ENCODE data around the gene HDAC8.
"Not testable (repeated sequence)": the region's sequence is repeated elsewhere in the genome, so short reads cannot be mapped to it uniquely, and the experiment has no call there.

Gene HDAC8

DNA sequence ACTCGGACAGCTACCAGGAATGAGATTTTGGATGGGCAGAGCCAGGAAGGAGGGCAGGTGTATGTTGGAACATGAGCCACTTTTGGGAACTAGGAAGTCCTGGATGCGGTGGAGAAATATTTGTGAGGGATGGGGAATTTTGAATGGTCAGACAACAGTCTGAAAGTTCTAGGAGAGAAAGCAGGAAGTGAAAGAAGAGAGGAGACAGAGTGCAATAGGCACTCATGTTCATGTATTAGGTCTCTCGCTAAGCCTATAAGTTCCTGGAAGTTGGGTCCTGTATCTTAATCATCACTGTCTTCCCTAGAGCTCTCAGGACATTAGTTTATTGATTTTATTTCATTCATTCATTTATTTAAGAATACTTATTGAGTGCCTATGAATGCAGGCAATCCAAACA lies 201.2 kb downstream of the HDAC8 start:
- DNase-seq, result no peak

DNA sequence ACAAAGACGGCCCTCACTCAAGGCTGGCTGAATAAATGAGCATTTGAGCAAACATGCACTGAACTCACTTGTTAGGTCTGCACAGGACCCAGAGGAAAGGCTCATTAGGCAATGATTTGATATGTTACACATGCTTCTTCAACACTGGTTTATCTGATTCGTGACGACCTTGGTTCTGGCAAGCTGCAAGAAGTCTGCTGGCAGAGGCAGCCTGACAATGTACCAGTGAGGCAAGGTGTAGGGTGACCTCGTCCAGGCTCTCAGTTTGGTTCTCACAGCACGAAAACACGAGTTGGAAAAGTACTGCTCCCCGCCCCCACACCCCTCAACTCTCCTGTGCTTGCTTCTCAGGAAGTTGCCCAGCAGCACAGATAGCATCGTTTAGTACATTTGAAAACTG lies 203.8 kb downstream of the HDAC8 start:
- DNase-seq, result no peak

DNA sequence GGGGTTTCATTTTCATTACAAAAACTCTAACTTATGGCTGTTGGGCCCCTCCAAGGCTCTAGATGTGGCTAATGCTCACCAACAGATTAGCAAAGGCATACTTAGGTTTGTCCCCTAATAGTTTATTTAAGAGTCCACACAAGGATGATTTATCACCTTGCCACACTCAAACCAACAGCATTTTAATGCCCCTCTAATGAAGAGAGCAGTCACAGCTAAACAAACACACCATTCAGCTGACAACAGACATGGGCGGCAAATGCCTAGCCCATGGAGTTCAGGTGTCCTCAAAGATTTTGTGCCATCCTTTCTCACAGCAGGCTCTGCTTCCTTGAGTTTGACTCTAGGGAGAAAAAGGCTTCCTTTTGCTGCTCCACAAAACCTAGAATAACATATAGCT lies 205.1 kb downstream of the HDAC8 start:
- DNase-seq, result no peak

DNA sequence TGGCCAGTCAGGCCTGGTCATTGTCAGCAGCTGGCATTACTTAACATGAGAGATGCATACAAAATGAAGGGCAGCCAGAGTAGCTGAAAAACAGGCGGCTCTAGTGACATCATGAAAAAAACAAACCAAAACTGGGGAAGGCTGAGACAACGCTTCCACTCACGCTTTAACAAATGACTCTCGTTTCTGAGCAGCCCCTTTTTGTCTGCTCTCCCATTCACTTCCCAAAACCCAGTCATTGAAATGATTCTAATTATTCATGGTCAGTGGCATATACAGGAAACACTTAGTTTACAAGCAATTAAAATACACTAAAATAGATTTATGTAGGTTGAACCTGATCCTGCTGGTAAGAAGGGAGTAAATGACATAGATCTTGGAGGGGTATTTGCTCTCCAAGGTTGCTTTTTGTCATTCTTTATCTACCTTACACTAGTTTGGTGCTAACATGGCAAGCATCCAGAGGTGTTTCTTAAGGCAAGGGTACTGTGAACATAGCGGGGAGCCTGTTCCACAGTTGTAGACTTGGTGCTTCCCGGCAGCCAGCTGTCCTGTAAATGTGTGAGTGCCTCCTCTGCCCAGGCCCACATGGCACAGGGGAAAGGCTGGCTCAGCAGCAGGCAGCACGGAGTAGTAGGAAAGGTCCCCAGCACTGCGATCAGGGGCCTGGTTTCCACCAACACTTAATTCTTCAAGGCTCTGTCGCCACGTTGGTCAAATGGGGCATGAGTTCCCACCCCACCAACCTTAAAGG lies 205.8 kb downstream of the HDAC8 start:
- DNase-seq, result no peak

DNA sequence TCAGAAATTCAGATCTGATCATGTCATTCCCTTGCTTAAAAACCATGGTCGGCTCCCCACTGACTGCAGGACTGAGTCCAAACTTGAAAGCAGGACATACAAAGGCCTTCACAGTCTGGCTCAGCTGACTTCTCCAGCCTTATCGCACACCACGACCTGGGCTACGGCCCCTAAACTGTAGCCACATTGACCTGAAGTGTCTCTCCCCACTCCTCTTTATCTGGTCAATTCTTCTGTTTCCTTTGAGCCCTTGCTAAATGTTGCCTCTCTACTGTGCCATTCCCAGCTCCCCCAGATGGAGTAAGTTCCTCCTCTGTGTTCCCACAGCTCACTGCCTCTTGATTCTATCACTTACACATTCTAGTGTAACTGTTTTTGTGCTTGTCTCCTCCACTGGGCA lies 206.5 kb downstream of the HDAC8 start:
- DNase-seq, result no peak

DNA sequence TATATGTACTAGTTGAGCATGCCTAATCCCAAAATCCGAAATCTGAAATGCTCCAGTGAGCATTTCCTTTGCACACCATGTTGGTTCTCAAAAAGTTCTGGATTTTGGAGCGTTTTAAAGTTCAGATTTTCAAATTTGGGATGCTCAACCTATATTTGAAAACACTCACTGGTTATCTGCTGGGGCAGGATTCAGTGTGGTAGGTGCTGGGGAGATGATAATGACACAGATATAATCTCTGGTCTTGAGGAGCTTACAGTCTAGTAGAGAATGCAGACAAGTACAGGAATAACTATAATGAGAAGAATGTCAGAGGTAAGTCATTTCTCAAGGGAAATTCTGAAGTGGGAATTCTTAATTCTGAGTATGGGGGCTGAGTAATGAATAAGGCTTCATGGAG lies 207.5 kb downstream of the HDAC8 start:
- DNase-seq, result no peak

DNA sequence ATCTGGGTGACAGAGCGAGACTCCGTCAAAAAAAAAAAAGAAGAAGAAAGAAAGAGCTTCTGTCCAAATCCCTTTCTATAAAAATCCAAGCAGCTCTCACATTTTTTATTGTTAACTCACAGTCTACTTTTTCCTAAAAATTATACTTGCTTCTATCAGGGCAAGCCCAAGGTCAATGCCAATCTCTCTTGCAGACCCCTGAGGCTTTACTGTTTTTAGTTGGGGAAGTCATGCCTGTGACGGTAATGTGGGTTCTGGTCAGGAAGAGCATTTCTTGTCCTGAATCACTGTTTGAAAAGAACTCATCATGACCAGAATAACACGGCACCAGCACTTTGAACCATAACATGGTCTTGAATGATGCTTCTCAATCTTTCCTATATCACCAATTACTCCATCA lies 212.3 kb downstream of the HDAC8 start:
- no peak for DNase-seq

DNA sequence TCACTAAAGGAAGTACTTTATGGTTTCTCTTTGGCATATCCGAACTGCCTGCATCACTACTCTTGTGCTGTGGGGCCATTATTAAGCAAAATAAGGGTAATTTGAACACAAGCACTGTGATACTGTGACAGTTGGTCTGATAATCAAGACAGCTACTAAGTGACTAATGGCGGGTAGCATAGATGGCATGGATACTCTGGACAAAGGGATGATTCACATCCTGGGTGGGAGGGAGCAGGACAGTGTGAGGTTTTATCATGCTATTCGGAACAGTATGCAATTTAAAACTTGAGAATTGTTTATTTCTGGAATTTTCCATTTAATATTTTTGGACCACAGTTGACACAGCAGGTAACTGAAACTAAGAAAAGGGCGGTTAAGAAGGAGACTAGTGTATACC lies 214.3 kb downstream of the HDAC8 start:
- no peak for DNase-seq

DNA sequence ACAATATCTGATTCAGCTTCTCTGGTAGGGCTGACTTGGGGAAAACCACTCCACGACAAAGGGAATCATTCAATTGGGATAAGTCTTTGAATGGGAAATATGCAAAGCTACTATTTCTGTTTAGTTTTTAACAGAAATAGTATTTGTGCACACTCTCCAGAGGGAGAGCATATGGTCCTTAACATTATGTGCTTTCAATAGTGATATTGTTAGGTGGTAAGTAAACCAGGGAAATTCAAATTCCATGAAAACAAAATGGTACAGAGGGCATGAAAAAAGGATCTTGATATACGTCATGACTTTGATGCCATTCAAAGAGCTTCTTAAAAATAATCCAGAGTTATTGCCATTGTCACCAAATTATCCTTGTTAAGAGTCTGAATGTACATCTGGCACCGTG lies 219.9 kb downstream of the HDAC8 start:
- DNase-seq, result no peak

DNA sequence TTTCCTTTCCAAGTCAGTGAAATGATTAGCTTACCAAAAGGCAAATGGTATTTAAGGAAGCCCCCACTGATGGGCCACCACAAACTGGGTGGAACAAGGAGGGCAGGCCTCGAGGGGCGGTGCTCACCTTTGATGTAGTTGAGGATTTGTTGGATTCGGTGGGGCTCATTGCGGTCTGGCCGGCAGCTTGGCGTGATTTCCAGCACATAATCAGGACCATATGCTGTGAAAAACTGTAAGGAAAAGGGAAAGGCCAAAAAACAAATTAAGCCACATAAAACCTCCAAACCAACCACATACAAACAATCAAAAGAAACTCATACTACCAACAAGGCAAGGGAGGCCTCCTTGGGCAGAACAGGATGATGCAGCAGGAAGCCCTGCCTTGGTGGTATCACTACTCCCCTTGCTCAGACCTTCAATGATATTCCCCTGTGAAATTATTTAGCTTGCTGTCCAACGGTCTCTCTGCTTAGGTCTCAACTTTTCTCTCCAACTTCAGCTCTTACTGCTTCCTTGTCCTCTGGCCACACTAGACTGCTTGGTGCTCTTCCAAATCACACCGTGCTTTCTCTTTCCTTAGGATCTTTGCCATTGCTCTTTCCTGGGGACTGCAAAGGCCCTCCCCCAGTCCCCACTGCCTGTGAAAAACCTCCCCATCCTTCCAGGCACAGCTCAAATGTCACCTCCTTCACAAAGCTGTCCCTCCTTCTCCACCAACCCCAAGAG lies 220.9 kb downstream of the HDAC8 start:
- no peak for DNase-seq

DNA sequence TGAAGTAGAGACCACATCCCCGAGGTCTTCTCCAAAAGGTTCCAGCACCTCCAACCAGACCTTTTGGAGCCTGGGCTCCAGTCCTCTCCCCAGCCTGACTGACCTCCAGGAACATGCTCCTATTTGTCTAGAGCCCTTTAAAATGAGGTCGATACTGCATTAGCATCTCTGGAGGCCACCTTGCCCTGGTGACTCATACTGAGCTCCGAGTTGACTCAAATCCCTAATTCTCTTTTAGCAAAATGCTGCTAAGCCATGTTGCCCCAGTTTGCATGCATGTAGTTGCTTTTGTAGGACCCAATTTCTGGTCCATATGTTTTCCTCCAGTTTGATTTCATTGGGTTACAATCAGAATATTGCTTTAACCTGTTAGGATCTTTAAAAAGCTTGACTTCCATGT lies 223.5 kb downstream of the HDAC8 start:
- no peak for DNase-seq

DNA sequence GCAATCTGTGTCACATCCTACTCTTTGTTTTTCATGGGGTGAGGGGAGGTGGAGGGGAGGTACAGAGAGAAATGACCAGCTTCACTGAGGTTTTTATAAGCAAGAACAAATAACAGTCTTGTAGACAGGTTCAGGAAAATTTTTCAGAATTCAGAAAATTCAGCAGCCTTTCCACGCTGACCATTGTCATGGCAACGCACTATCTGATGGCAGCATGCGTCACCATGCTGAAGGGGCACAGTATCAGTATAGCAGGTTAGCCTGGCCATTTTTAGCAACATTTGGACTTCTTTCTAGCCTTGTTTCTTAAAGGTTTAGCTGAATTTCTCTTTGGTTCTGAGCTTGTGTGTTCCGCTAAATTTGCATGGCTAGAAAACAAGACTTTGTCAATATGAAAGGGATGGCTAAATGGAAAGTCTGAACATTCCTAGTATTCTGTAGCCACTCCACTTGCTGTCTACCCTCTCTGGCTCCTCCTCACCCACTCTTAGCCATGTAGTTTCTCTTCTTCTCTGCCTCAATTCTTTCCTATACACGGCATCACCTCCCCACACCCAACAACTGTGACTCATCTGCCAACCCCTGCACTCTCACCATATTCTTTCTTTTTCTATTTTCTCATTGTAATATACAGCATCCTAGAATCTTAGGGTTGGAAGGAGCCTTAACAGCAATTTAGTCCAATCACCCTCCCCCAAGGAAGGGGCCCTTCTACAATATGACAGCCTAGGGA lies 224.2 kb downstream of the HDAC8 start:
- DNase-seq, result no peak

DNA sequence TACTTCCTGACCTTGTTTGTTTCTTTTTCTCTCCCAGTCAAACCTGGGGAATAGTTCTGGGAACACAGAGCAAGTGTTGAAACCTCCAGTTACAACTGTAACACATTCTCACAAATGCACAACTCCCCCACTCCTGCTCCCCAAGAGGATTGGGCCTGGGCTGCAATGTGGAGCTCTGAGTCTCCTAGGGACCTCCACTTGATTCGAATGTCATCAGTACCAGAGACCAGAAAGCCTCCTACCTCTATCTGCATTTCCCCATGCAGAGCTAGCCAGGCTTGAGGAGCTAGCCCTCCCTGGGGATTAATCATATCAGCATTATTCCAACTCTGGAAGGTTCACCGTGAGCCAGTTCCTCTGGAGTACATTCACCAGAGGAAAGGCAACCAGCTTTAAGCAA lies 225.3 kb downstream of the HDAC8 start:
- no peak for DNase-seq

DNA sequence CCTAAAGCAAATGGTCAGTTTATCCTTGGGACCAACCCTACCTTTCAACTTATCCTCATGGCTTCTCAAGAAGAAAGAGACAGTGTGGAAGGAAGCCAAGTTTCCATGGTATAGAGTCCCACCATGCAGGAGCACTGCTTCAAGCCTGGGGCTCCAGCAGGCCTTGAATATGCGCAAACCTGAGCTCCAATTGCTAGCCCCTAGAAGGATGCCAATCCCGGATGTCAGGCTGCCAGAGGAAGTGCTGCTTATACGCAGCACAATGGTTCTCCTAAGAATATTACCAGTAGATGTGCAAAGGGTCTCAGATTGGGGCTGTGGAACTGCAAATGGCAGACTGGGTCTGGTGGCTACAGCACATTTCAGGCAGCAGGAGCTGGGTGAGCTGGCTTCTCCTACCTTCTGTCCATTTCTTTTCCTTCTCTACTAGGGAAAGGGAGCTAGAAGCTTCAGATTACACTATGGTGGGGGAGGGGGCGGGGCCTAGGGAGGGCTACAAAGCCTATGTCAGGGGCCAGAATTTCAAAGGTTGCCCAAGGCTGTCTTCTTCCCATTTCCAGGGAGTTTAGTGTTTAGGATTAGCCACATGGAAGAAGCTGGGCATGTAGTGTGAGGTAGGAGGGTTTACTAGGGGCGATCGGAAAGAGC lies 226.2 kb downstream of the HDAC8 start:
- DNase-seq, result no peak

DNA sequence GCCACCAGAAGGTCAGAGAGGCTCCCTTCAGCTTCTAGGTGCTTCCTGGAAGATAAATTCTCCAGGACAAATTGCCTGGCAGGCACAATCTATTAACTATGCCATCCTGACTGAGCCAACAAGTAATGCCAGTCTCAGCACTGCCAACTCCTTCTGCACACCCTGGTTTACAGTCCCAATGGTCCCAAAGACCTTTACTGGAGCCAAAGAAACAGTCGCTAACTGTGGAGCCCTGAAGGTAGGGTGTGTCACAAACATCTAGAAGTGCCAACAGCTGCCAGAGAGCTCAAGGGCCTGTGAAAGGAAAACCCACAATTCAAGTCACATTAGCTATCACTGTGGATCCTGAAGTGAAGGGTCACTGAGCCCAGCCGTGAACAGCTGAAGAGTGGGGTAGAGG lies 232.0 kb downstream of the HDAC8 start:
- no peak for DNase-seq

DNA sequence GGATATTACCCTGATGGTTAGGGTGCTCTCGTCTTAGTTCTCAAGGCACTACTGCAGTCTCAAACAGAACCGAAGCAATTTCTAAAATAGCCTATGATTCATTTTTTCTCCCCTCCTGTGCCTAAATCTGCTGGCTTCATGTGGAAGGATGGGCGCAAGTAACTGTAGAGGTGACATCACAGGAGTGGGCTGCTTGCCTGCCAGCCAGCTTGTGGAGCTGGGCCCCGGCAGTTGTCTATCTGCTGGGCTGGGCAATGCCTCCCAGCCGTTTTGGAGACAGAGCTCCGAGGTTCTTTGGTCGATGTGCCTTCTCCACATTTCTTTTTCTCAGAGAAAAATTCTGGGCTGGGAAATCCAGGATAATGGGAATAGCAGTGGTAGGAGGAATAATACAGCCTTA lies 232.6 kb downstream of the HDAC8 start:
- DNase-seq, result no peak

DNA sequence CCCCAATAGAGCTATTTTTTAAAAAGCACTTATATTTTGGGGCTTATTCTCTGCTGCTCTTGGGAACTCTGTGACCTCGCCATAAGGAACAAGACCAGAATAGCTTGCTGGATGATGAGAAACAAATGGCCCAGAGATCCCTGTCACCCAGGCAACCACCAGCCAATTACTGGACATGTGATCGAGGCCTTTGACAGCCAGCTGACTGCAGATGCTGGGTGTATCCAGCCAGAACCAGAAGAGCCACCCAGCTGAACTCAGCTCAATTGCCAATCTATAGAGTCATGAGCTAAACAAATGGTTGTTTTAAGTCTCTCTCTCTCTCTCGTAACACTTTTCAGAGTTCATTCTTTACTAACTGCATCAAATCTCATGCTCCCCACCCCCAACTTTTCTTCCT lies 242.5 kb downstream of the HDAC8 start:
- no peak for DNase-seq

DNA sequence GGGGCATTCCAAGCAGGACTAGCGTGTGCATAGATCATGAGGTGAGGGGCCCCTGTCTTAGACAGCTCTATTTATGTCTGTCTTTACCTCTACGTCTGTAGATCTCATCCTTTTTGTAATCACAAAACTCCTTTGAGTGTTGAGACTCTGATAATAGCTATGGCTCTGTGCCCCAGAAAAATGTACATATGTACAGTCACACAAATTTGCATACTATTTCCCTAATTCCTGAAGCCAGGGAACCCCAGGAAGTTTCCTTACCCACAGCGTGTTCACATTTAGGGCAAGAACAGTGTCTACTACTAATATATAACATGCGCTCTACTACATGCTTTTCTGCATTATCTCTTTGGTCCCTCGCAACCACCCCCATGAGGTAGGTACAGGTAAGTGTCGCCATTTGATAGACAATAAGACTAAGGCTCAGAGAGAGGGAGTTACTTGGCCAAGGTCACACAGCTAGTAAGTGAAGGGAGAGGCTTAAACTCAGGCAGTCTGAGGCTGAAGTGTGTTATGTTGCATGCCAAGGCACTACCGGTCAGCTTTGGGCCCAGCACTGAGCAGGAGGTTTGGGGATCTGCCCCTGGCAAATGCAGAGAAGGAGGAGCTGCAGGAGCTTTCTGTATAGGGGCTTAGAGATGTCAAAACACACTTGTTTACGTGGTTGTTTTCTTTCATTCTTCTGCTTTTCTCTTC lies 245.9 kb downstream of the HDAC8 start:
- no peak for DNase-seq

DNA sequence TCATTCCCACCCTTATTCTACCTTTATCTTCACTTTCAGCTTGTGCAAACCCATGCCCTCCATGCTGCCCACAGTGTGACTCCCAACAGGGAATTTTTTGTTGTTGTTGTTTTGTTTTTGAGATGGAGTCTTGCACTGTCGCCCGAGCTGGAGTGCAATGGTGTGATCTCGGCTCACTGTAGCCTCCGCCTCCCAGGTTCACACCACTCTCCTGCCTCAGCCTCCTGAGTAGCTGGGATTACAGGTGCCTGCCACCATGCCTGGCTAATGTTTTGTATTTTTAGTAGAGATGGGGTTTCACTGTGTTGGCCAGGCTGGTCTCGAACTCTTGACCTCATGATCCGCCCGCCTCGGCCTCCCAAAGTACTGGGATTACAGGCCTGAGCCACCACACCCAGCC lies 253.0 kb downstream of the HDAC8 start:
- DNase-seq, result not testable (repeated sequence)

DNA sequence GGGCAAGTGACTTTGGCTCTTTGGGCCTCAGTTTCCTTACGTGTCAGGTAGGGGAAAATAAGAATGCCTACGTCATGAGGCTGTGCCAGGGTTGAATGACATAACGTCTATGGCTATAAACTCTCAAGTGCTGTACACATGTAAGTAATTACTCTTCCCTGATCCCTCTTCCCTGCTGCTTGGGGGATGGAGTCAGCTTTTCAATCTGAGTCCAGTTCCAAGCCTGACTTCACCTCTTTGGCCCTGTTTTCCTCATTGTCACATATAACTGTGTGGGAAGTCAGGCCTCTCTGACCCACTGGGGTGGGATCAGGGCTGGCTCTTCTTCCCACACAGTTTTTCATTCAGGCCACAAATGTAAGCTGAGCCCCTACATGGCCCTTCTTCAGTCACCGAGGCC lies 255.5 kb downstream of the HDAC8 start:
- no peak for DNase-seq

DNA sequence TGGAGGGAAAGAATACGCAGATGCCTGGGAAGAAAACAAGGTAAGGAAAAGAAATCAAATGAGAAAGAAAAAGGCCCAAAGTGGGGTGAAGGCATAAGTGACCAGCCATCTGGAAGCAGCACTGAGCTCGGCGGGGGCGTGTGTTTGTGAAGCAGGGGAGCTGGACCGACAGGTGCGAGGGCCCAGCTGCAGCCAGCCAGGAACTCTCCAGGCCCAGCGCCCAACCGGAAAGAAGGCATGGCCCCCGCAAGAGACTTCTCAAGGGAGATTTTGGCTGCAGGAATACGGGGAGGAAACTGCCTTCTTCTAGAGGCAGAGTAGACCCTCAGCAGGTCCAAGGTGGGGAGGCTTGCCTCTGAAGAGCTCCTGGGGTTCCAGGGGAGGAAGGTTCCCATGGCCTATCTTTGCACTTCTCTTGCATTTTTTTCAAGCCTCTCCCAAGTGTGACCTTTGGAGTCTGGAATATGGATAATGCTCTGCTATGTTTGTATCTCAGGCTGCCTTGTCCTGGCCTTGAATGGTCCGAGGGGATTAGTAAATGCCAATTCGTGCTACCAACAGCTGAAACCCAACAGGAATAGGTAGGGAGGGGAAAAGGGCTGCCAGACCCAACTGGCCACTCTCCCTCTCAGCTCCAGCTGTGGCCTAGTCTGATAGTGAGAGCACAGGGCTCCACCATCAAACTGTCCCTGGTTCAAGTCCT lies 256.1 kb downstream of the HDAC8 start:
- DNase-seq, result no peak

DNA sequence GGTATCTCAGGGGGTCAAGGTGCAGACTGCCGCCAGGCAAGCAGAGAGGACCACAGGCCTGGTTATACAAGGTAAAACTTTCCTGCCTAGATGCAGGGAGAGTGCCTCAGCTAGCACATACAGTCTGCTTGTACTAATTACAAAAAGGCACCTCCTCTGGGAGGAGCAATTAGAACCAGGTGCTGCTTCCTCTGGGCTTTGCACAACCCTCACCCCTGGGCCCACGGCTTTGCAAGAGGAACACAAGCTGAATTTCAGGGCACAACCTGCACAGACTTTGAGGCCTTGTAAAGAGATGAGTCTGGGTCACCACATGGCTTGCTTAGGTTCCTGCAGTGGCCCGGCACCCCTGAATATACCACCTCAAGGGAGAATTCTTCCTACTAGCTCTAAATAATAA lies 257.8 kb downstream of the HDAC8 start:
- DNase-seq, result no peak
